ENCODE data around the gene RNPEPL1.

Gene RNPEPL1

DNA sequence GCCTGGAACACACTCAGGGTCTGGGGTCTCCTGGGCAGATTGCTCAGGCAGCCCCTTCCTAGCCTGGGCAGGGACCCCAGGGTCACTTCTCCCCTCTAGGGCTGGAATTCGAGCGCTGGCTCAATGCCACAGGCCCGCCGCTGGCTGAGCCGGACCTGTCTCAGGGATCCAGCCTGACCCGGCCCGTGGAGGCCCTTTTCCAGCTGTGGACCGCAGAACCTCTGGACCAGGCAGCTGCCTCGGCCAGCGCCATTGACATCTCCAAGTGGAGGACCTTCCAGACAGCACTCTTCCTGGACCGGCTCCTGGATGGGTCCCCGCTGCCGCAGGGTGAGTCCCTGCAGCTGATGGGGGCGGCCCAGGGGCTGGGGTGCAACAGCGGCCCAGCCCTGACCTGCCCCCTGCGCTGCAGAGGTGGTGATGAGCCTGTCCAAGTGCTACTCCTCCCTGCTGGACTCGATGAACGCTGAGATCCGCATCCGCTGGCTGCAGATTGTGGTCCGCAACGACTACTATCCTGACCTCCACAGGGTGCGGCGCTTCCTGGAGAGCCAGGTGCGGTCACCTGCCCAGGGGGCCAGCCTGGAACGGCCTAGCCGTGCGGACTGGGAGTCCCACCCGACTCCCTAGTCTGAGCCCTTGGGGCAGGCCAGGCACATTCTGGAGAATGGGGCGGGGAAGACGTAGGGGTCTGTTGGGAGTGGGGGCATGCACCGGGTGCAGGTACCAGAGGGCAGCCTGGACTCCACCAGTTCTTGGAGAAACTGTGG is 8.3 kb downstream of the RNPEPL1 start:
- DNase-seq (ENCODE audit: low read depth in 2 of 2): no peak

DNA sequence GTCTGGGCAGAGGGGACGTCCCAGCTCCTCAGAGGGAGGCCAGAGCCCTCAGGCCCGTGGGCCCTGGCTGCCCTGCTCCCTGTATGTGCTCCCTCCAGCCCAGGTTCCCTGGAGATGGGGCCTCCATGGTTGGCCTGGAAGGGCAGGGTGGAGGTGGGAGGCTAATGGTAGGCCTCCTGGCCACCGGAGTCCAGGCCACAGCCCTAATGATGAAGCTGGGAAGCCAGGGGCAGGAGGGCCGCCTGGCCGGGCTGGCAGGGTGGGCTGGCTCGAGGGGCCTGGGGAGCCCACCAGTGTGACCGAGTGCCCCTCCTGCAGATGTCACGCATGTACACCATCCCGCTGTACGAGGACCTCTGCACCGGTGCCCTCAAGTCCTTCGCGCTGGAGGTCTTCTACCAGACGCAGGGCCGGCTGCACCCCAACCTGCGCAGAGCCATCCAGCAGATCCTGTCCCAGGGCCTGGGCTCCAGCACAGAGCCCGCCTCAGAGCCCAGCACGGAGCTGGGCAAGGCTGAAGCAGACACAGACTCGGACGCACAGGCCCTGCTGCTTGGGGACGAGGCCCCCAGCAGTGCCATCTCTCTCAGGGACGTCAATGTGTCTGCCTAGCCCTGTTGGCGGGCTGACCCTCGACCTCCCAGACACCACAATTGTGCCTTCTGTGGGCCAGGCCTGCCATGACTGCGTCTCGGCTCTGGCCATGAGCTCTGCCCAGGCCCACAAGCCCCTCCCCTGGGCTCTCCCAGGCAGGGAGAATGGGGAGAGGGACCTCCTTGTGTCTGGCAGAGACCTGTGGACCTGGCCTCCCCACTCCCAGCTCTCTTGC is 9.2 kb downstream of the RNPEPL1 start:
- DNase-seq (ENCODE audit: low read depth in 2 of 2): no peak

DNA sequence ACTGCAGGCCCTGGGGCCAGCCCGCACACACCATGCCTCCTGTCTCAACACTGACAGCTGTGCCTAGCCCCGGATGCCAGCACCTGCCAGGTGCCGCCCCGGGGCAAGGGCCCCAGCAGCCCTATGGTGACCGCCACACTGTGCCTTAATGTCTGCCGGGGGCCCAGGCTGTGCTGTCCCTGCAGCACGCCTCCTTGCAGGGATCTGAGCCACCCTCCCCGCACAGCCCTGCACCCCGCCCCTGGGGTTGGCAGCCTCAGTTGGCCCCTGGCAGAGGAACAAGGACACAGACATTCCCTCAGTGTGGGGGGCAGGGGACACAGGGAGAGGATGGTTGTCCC is 9.8 kb downstream of the RNPEPL1 start:
- no peak for DNase-seq (ENCODE audit: low read depth in 2 of 2)

DNA sequence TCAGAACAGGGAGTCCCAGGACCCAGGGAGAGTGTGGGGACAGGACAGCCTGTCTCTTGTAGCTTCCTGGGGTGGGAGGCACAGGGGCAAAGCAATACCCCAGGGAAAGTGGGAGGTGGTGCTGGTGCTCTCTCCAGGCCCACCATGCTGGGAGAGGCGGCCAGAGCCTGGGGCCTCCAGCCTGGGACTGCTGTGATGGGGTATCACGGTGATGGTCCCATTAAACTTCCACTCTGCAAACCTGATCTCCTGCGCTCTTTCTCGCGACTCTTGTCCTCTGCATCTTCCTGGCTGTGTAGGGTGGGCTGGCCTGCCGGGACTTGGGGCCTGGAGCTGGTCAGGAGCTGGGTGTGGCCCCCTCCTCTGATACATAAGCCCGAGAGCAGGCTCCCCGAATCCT is 10.2 kb downstream of the RNPEPL1 start:
- no peak for DNase-seq (ENCODE audit: low read depth in 2 of 2)

DNA sequence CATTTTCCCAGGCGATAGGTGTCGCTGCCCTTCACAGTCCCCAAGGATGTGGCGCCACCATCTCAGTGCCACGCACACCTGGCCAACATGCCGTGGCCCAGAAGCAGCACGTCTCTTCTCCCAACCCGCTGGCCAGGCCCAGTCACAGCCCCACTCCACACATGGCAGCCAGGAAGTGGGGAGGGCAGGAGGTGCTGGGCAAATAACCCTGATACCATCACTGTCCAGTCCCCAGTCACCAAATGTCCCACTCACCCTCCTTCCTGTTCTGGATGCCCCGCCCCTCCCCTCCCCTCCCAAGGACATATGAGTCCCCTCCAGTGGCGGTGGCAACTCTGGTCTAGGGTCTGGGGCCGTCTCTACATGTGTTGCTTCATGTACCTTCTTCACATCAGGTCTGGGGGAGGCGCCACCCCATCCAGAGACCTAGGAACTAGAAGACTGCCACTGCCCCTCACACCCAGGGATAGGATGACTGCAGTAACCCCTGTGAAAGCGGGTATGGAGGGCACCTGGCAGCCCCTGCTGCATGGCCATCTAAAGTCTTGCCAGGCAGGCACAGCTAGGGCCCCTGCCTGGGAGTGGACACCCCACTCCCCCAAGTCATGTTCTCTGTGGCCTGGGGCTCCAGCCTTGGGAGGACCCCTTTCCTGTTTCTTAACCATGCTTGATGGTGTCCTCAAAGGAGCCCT is 10.9 kb downstream of the RNPEPL1 start:
- DNase-seq (ENCODE audit: low read depth in 2 of 2): no peak

DNA sequence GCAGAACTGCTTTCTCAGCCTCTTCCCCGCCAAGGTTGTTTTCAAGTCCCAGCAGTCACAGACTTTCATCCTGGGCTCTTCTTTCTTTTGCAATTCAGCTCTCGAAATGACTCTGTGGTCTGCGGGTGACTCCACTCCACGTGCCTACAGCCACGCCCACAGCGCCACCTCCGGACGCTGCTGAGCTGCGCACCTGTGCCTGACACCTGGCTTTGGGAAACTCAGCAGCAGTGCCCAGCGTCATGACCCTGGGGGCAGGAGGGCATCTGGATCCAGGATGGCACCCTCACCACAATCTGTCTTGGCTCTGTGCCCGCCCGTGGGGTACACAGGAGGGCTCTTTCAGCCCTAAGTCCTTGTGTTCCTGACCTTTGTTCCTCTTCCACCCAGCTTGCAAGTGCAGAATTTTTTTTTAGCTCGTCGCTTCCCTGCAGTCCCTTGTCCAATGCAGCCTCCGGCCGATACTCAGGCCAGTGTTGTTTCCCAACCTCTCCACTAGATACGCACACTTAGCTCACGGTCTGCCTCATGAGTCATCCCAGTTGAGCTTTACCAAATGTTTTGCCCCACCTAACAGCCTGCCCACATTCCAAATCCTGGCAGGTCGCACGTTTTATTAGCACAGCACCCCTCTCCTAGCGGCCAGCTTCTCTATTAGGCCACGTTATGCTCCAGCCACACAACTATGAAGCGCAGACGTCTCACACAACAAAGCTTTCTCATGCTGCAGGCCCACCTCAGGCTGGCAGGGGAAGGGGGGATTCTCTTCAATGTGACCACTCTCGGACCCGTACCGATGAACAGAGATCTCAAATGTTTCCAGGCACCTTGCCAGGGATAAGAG is 11.7 kb downstream of the RNPEPL1 start:
- peak; percentile 50 to 52 for DNase-seq (ENCODE audit: low read depth in 2 of 2)

DNA sequence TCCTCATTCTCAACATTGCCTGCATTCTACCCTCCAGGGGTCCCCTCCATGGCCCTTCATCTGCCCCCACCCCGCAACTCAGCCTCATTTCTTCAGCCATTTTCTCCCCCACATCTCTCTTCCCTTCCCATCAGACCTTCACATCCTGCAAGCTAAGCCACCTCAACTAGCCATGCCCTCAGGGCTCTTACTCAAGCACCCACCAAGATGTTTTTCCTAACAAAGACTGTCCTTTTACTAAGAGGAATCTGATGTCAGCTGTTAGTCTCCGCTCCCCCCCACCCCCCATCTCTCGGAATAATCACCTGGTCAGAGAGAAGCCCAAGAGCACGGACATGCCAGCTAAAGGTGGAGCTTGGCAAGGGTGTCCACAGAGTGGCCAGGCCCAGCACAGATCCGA is 13.5 kb downstream of the RNPEPL1 start:
- no peak for DNase-seq (ENCODE audit: low read depth in 2 of 2)

DNA sequence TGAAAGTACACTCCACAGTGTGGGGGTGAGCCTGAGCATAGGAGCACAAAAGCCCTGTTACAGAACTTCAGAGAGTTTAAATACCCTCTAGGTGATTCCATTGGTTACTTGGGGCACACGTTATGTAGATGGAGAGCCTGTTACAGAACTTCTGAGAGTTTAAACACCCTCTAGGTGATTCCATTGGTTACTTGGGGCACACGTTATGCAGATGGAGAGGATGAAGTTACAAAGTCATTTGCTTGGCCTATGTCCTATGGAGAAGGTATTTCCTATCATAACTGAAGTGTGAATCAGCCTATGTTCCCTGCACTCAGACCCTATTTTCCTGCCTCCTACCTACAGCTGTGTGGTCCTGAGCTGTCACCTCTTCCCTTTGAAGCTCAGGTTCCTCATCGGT is 14.5 kb downstream of the RNPEPL1 start:
- no peak for DNase-seq (ENCODE audit: low read depth in 2 of 2)

DNA sequence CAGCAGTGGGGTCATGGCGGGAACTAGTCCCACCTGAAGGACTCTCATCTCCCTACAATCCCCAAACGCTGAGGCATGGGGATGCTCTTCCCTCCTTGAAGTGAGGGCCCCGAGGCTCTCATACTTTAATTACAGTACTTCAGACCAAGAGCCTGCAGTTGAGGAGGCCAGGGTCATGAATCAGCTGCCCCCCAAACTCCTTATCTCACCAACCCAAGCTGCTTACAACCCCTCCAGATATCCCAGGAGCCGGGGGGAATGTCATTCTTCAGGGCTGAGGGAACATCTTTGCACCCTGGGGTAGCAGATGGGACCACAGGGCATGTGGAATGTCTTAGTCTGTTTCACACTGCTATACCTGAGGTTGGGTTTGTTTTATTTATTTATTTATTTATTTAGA is 15.5 kb downstream of the RNPEPL1 start:
- no peak for DNase-seq (ENCODE audit: low read depth in 2 of 2)

DNA sequence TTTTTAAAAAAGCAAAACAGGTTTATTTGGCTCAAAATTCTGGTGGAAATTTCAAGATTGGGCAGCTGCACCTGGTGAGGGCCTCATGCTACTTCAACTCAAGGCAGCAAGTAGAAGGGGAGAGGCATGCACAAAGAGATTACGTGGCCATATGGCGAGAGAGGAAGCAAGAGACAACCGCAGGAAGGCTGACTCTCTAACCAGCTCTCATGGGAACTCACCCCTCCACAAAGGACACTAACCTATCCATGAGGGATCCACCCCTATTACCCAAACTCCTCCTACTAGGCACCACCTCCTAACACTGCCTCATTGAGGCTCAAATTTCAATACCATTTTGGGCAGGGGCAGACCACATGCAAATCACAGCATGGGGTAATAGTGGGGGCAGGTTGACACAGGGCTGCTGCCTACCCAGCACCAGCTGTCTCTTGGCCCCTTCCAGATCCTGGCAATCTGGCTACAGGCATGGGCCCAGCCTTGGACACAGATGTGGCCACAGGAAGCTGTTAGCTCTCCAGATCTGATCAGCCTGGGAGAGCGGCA is 16.3 kb downstream of the RNPEPL1 start:
- DNase-seq (ENCODE audit: low read depth in 2 of 2): no peak

DNA sequence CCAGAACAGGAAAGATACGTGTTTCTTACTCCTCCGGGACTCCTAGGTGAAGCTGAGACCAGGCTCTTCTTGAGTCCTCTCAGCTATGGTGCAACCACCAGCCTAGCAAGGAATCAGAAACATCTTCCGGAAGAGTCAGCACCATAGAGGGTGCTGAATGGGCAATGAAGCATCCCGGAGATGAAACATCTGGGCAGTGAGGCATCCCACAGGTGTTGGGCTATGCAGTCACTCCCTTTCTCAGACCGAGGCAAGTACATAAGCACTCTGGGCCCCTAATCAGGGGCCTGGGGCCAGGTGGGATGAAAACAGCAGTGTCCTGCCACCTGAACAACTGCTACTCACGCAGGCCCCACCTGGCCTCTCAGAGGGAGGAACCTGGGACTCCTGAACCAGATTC is 16.8 kb downstream of the RNPEPL1 start:
- DNase-seq (ENCODE audit: low read depth in 2 of 2): no peak

DNA sequence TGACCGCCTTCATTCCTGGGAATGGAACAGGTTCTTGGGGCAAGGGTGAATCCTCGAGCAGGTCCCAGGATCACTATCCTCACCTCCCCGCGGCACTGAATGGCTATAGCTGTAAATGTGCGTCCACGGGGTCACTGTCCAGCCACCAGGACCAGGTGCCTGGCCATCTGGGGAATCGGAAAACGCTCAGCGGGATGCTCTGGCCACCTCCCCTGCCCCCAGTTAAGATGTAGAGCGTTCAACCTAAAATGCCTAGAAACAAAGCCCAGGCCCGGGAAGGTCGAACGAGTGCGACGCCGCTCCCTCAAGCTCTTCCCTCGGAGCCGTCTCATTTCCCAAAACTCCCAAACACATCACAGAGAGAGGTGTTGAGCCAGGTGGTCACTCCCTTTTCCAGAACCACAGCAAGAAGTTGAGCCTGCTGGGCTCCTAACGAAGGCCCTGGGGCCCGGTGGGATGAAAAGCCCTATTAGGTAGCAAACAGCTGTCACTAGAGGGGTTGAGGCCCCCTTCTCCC is 17.5 kb downstream of the RNPEPL1 start:
- no peak for DNase-seq (ENCODE audit: low read depth in 2 of 2)

DNA sequence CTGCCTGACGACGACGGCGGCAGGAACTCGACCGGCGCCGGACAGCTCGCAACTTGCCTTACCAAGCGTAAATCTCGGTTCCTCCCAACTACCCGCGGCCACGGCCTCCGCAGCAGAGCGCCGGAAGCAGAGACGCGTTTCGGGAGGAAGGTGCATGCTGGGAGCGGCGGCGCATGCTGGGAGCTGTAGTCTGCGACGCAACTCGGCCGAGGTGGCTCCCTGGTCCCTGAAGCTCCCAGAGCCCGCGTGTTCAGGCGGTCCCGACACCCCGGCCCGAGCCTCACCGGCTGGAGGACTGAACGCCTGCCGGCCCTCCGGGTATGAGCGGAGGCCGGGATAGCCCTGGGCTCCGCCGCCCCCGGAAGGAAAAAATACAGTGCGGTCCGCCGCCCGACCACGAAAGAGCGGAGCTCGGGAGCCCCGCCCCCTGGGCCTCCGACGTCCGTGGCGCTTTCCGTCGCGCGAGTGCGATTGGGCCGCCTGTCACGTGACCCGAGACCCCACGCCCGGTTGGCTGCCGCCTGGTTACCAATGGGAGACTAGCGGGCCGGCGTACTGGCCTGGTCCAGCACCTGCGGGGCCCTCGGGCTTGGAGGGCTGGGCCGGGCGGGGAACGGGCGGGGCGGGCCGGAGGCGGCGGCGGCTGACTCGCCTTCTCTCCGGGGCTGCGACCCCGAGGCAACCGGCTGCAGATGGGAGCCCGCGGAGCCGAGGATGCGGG is 18.1 kb downstream of the RNPEPL1 start, which contains the start of gene CAPN10:
Gene CAPN10, plus strand, starts transcription at position 537 of the 721 bp plus-strand sequence. Its CDS starts 178 bp downstream, at position 715.
- peak; percentile 92 to 98 for DNase-seq (ENCODE audit: low read depth in 2 of 2)

DNA sequence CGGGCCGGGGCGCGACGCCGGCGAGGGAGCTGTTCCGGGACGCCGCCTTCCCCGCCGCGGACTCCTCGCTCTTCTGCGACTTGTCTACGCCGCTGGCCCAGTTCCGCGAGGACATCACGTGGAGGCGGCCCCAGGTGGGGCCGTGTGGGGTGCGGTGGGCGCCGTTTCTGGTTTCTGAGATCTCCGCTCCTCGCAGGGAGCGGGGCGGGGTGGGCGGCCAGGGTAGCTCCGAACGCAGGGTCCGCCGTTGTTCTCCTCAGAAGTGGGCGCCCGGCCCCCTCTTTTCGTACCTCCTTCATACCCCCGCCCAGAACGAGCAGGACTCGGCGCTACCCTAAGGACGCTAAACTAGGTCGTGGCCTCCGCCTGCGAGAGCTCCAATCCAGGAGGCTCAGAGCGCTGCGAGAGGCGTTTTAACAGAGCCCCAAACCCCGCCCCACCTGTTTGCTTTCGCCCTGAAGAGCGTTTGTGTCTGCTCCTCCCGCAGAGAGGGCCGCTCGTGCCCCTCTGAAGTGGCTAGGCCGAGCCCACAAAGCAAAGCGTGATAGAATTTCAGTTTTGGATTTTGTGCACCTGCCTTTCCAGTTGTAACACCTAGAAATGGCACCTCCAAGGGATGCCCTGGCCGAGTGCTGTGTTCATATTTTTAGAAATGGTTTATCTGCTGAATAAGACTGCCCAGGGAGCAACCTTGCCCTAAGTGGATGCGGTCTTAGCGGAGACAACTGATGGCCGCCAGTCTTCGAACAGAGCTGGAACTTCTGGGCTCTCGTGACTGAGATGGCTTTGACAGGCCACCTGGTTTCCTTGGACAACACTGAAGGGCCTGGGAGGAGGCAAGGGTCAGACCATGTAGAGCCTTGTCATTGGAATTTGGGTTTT is 18.9 kb downstream of the RNPEPL1 start:
- peak in 1 of 2 donors; percentile 46 for DNase-seq (ENCODE audit: low read depth in 2 of 2)

DNA sequence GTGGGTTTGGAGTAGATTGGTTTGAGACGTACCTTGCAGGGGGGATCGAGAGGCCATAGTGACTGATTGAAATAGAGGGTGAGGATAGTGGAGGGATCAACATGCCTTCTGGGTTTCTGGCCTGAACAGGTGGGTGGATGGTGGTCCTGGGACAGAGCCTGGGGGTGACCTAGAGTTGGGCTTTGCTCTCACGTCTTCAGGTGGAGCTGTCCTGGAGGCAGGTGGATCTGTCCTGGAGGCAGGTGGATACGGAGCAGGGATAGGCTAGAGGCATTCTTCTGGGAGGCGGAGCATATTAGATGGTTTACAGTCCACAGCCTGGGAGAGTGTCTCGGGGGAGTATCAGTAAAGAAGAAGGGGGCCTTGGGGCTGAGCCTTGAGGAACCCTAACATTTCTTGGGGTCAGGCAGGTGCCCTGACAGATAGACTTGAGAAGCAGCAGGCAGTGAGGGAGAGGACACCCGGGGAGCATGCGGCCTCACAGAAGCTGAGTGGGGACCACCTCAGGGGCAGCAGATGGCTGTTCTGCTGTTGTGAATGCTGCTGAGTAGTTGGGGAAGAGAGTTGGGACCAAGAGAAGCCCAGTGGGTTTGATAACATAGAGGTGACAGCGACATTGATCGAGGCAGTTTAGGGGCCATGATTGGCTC is 19.8 kb downstream of the RNPEPL1 start:
- DNase-seq (ENCODE audit: low read depth in 2 of 2): no peak

DNA sequence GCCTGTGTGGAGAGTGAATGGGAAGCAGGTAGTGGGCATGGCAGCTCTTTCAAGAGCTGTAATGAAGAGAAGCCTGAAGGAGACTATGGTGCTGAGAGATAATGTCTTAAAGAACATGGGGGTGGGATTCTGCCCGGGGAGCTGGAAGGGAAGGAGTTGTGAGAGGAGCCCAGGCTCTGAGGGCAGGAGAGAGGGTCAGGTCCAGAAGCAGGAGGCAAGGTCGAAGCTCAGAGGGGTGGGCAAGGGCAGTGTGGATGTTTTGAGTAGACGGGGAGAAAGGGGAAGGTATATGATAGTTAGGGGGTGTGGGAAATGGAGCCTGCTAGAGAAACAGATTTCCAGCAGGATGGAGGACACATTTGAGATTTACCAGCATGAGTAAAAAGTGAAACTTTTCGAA is 20.4 kb downstream of the RNPEPL1 start:
- DNase-seq (ENCODE audit: low read depth in 2 of 2): no peak

DNA sequence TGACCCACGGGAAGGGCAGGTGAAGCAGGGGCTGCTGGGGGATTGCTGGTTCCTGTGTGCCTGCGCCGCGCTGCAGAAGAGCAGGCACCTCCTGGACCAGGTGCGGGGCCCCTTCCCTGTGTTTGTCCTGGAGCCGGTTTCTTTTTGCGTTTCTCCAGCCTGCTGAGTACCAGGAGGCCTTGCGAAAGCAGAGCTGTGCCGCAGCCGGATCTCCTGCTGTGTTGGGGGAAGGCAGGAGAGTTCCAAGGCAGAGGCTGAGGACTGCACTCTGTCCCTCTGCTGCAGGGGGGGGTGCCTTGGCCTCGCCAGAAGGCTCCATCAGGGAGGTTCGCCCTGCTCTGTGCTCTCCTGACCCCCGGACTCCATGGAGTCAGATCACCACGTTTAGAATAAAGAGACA is 21.1 kb downstream of the RNPEPL1 start:
- no peak for DNase-seq (ENCODE audit: low read depth in 2 of 2)

DNA sequence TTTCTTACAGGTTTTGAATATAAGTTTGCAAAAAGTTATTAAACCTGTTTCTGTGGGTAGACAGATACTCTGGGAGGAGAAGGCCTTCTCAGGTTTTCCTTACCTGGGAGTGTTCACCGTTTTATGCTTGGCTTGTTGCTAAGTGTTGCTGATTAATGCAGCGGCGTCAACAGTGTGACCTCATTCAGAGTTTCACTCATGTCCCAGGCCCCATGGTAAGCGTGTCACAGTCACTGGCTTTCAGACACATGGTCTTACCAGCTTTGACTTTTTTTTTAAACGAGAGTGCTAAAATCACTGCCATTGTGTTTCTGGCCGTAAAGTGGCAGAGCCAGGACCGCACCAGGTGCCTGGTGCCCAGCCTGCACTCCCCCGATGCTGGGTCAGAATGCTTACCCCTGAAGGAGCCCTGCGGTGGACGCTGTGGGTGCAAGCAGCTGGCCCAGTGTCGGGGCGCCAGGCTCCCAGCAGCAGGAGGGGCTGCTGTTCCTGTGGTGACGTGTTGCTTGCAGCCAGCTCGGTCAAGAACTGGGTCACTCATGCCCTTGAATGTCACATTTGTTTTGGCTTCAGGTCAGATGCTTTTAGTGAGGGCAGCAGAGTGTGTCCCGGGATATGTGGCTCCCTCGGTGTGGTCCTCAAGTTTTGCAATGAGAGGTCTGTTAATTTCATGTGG is 21.7 kb downstream of the RNPEPL1 start:
- no peak for DNase-seq (ENCODE audit: low read depth in 2 of 2)

Data from stimulated activated CD8-positive, alpha-beta memory T cell treated with anti-CD3 and anti-CD28 coated beads, Interleukin-7, amount 100 ng/mL, for 4 hours (primary cell).